ENCODE measurements around the gene HIVEP1.

The HIVEP1 gene

DNA sequence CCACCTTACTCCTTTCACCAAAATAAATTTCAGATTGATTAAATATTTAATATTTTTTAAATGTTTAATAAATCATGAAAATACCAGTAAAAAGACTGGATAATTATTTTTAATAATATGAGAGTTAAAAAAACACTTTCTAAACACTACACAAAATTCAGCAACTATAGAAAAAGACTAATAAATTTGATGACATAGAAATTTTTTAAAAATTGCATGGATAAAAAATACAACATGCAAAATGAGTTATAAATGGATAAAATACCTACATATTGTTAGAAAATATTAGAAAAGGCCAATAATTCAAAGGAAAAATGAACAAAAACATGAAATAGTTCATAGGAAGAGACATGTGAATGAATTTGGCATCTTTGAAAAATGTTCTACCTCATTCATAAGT lies 177.0 kb downstream of the HIVEP1 start:
- ATAC-seq = no peak
- DNase-seq (ENCODE audit: low spot score in 2 of 2) = no peak
- H3K4me3 Mint-ChIP-seq = no peak overlapping the region
- peaks cover 6% of the 10 kb centered on the region for H3K4me1 Mint-ChIP-seq
- H3K27ac Mint-ChIP-seq = no peak overlapping the region
- no peaks in the 10 kb centered on the region for H3K9me3 Mint-ChIP-seq
- H3K36me3 Mint-ChIP-seq = no peaks in the 10 kb centered on the region

DNA sequence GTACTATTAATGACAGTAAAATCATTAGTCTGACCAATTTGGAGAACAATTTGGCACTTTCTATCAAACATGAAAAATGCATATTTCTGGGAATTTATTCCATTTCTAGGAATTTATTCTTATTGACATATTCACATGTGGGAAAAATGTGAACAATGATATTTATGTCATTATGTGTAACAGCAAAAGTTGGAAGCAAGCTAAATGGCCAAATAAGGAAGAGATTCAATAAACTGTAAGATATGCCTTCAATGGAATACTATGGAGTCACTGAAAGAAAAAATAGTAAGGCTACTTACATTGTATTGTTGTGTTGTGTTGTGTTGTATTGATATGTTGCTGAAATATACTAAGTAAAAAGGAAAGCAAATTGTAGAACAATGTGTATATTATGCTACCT lies 177.5 kb downstream of the HIVEP1 start:
- H3K4me1 Mint-ChIP-seq = peaks cover under 1% of the 10 kb centered on the region

DNA sequence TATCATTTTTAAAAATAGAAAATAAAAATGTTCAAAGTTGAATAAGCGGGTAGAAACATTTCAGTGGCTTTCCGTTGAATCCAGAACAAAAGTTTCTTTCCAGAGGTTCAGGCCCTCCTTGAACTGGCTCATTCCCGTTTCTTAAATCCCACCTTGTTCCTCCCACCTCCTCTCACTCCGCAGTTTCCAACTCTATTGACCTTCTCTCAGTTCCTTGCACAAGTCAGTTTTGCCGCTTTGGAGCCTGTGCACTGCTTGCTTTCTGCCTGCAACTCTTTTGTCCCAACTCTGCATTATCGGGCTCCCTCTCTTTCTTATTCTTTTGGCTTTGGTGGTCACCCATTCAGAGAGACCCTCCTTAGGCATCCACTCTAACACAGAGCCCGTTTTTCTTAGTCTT lies 178.1 kb downstream of the HIVEP1 start:
- H3K27ac Mint-ChIP-seq = no peak overlapping the region
- no peaks in the 10 kb centered on the region for H3K9me3 Mint-ChIP-seq
- ATAC-seq = no peak
- no peaks in the 10 kb centered on the region for H3K4me1 Mint-ChIP-seq
- no peak for DNase-seq (ENCODE audit: low spot score in 2 of 2)
- no peaks in the 10 kb centered on the region for H3K36me3 Mint-ChIP-seq
- no peak overlapping the region for H3K4me3 Mint-ChIP-seq

More for the DNA sequence above, 177.5 kb downstream of the HIVEP1 start:
- no peak for DNase-seq (ENCODE audit: low spot score in 2 of 2)
- Mint-ChIP-seq H3K9me3 (no peaks in the 10 kb centered on the region), H3K27ac (no peak overlapping the region), H3K36me3 (no peaks in the 10 kb centered on the region), H3K4me3 (no peak overlapping the region)
- no peak for ATAC-seq

- no peaks in the 10 kb centered on the region for H3K36me3 Mint-ChIP-seq
- no peaks in the 10 kb centered on the region for H3K4me1 Mint-ChIP-seq
- H3K4me3 Mint-ChIP-seq = no peak overlapping the region
- no peaks in the 10 kb centered on the region for H3K9me3 Mint-ChIP-seq
- ATAC-seq = no peak
- no peak overlapping the region for H3K27ac Mint-ChIP-seq
- DNase-seq (ENCODE audit: low spot score in 2 of 2) = no peak
Observed at GRCh38 chr6:12196326-12196936, 184.3 kb downstream of the HIVEP1 start.

DNA sequence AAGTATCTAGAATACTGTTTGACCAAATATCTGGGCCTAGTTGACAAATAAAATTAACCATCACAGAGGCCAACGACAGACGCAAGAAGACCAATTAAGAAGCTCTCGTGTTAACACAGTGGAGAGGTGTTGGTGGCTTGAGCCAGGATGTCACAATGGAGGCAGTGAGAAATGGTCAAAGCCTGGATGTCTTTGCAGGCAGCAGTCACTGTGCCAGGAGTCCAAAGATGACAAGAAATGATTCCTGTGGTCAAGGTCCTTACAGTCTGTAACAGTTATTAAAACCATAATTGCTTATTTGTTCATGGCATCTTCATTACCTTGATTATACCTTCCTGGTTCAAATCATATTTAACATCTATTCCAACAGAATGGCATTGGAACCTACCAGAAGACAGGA lies 186.7 kb downstream of the HIVEP1 start:
- H3K27ac Mint-ChIP-seq = no peak overlapping the region
- ATAC-seq (no peak), DNase-seq (ENCODE audit: low spot score in 2 of 2) (no peak)
- no peaks in the 10 kb centered on the region for H3K9me3 Mint-ChIP-seq
- no peak overlapping the region for H3K4me3 Mint-ChIP-seq
- no peaks in the 10 kb centered on the region for H3K36me3 Mint-ChIP-seq
- no peaks in the 10 kb centered on the region for H3K4me1 Mint-ChIP-seq

- H3K9me3 Mint-ChIP-seq = no peaks in the 10 kb centered on the region
- DNase-seq (ENCODE audit: low spot score in 2 of 2) (no peak), ATAC-seq (no peak)
- H3K36me3 Mint-ChIP-seq = no peaks in the 10 kb centered on the region
- H3K27ac Mint-ChIP-seq = no peak overlapping the region
- no peak overlapping the region for H3K4me3 Mint-ChIP-seq
- no peaks in the 10 kb centered on the region for H3K4me1 Mint-ChIP-seq
Observed at GRCh38 chr6:12200015-12200564, 188.0 kb downstream of the HIVEP1 start.

DNA sequence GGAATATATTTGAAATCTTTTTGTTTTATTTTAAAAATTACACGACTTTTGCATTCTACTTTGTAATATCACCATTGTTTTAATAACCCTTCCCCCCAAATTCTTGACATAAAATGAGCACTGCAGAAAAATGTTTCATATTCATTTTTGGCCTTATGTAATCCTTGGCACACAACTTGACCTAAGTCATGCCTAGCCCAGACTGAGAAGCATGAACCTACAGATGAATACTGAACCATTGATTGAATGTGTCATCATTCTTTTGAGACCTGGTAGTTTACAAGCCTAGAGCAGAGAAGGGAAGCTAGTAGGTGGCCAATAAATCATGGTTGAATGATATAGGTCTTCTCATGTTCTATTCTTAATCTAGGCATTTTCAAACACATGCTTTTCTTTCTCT lies 188.6 kb downstream of the HIVEP1 start:
- ATAC-seq (no peak), DNase-seq (ENCODE audit: low spot score in 2 of 2) (no peak)
- no peaks in the 10 kb centered on the region for H3K4me1 Mint-ChIP-seq
- H3K36me3 Mint-ChIP-seq = no peaks in the 10 kb centered on the region
- H3K27ac Mint-ChIP-seq = no peak overlapping the region
- H3K9me3 Mint-ChIP-seq = no peaks in the 10 kb centered on the region
- H3K4me3 Mint-ChIP-seq = no peak overlapping the region

DNA sequence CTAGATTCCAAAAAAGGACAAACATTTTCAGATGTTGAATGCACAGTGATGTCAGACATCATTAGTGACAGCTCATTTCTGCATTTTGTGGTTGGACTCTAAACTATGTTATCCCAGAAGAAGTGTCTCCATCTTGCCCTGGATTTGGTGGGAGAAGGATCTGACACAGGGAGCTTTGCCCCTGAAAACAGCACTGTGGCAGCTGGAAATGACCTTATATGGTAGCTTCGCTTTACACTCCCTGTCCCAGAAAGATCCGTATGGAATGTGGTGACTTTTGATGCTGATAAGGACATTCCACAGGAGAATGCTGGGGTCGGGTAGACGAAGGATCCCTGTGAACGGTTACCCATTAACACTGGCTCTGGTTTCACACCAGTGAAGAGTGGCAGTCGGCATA lies 190.9 kb downstream of the HIVEP1 start:
- H3K9me3 Mint-ChIP-seq = no peaks in the 10 kb centered on the region
- DNase-seq (ENCODE audit: low spot score in 2 of 2) = no peak
- no peaks in the 10 kb centered on the region for H3K4me1 Mint-ChIP-seq
- no peak overlapping the region for H3K27ac Mint-ChIP-seq
- no peak for ATAC-seq
- no peaks in the 10 kb centered on the region for H3K36me3 Mint-ChIP-seq
- H3K4me3 Mint-ChIP-seq = no peak overlapping the region

DNA sequence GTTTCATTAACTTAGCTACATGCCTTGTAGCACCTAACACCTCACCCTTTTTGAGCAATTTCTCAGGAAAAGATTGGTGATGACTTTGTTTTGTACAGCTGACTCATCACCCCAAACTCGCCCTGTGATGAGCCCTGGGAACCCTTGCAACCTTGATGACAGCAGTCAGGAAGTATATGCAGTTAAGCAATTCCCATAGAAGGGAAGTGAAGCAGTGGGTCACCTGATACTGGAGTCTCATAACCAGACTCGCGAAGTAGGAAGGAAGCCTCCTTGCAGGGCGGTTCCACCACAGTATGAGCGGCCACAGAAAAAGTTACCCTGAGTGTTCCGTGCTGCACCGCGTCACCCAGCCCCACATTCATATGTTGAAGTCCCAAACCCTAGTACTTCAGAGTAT lies 196.1 kb downstream of the HIVEP1 start:
- no peak for DNase-seq (ENCODE audit: low spot score in 2 of 2)
- peak; percentile 67 for ATAC-seq
- no peaks in the 10 kb centered on the region for H3K36me3 Mint-ChIP-seq
- H3K9me3 Mint-ChIP-seq = no peaks in the 10 kb centered on the region
- no peak overlapping the region for H3K27ac Mint-ChIP-seq
- H3K4me3 Mint-ChIP-seq = no peak overlapping the region
- no peaks in the 10 kb centered on the region for H3K4me1 Mint-ChIP-seq

- Mint-ChIP-seq H3K9me3 (no peaks in the 10 kb centered on the region), H3K4me3 (no peak overlapping the region), H3K4me1 (no peaks in the 10 kb centered on the region), H3K36me3 (no peaks in the 10 kb centered on the region), H3K27ac (no peak overlapping the region)
- DNase-seq (ENCODE audit: low spot score in 2 of 2) = no peak
- peak; percentile 16 for ATAC-seq
Observed at GRCh38 chr6:12208673-12209072, 196.6 kb downstream of the HIVEP1 start.
